ENCODE measurements around the gene OR6J1.
"Not testable (repeated sequence)": the region's sequence is repeated elsewhere in the genome, so short reads cannot be mapped to it uniquely, and the experiment has no call there.

Gene OR6J1

GRCh38 chr14:22601456-22601855 is 42.7 kb downstream of the OR6J1 start:
- no peak for DNase-seq

DNA sequence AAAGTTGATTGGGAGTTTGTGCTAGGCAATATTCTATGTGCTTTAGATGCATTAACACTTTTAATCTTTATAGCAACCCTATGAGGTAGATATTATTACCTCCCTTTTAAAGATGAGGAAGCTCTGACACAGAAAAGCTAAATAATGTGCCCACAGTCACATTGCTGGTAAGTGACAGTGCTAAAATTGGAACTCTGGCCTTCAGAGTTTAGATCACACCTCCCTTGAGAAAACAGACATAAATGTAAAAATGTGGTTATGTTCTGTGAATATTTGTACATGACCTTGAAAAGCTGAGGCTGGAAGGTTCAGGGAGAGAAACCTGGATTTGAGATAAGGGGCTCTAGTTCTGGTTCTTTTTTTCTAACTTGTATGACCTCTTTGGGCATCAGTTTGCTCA is 44.1 kb downstream of the OR6J1 start:
- no peak for DNase-seq

DNA sequence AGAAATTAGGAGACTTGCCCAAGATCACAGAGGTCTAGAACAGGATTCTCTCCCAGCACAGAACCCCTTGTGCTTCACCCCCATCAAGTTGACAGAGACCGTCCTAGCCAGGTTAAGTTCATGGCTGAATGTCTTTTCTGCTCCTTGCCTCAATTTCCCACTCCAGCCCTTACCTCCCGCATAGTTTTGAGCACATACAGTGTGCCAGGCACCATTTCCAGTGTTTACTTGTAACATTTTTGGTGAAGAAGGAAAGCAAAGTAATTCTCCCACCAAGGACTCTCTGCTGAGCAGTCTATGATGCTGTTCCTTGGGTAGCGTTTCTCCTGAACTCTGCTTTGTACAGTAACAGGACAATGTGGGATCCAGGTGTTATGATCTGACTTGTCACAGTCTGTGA is 44.8 kb downstream of the OR6J1 start:
- DNase-seq = no peak

DNA sequence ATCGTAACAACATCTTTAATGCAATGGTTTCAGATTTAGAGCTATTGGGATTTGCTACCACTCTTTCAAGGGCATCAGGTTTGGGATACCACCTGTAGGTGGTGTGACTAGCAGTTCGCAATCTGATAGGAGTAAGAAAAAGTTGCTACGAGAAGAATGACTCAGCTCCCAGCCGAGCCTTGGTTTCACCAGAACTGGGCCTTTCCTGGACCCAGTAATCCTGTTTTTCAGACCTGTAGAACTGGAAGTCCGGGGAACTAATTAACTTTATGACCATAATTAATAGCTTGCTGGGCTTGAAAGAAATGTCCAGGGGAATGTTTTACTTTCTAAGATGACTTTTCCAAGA is 45.3 kb downstream of the OR6J1 start:
- DNase-seq = peak; percentile 59

DNA sequence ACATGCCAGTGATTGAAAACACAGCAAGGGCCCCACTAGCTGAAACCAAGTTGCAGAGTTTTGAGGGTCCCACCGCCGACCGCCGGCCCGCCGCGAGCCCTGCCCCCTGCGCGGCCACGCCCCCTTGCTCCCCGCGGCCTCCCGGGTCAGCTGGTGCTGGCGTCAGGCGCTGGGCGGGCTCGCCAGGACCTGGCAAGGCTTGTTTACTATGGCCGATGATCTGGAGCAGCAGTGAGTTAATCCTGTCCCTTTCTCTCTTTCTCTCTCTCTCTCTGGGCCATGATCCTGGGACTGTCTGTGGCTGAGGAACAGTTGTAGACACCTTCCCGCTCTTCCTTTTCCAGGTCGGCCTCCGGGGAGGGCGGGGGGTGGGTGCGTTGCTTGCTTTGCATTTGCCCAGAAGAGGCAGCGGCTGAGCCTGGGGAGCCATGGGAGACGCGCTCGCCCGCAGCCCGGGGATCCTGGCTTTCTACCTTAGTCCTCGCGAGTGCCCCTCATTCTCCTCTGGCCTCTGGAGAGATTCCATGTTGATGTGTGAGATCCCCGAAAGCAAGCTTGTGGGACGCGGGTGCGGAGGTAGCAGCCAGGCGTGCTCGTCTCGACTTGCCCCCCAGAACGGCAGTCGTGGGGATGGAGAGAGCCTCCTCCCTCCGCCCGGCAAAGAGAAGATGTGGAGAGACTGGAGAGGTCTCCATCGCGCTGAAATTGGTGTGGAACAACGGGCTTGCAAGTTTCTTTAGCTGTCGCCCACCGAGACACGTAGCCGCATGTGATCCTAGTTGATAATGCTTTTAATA is 45.9 kb downstream of the OR6J1 start, which contains the start of gene ABHD4:
TSS of gene ABHD4 (plus strand) at position 202 of the 797 bp plus-strand sequence. CDS start at position 209, 7 bp downstream.
- peak; percentile 62 for DNase-seq

DNA sequence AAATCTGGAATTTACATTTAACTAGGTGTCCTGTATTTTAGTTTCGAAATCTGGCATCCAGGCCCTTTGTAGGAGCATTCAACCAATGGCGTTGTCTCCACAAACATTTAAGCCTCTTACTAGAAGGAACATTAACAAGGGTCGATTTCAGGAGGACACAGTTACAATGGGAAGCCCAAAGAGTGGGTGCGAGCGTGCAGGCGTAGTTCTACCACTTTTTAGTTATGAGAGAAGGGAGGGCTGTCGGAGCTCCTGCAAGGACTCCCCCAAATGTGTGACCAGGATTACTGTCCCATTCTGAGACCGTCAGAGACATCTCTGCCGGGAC is 46.4 kb downstream of the OR6J1 start:
- no peak for DNase-seq

- no peak for DNase-seq
Measured at GRCh38 chr14:22597265-22597664, 46.9 kb downstream of the OR6J1 start.

DNA sequence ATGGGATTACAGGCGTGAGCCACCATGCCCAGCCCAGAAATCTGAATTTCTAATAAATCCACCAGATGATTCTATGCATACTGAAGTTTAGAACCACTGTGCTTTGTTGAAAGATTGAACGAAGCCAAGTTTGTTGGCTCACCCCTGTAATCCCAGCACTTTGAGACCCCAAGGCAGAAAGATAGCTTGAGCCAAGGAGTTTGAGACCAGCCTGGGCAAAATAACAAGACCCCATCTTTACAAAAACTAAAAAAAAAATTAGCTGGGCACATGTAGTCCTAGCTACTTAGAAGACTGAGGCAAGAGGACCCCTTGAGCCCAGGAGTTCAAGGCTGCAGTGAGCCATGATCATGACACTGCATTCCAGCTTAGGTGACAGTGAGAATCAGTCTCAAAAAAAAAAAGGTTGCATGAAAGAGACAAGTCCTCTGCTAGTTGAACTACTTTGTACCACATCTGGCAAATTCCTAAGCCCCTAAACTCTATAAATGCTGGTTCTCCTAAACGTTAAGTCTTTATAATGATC is 47.7 kb downstream of the OR6J1 start:
- no peak for DNase-seq

DNA sequence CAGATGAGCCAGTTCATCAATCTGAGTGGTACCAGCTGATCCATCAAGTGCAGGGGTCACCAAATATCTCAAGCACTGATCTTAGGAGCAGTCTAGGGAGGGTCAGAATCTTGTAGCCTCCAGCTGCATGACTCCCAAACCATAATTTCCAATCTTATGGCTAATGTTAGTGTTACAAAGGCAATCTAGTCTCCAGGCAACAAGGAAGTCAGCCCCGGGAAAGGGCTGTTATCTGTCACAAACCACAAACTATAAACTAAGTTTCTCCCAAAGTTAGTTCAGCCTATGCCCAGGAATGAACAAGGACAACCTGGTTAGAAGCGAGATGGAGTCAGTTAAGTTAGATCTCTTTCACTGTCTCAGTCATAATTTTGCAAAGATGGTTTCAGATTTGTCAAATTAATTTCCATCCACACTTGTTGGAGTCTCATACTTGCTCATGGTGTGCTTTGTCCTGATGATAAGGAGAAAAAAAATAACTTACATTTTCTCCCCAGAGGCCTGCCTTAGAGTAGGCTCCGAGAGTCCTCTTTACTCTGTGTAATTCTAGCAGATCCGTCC is 49.9 kb downstream of the OR6J1 start:
- no peak for DNase-seq

- DNase-seq = no peak
Measured at GRCh38 chr14:22593601-22594000, 50.6 kb downstream of the OR6J1 start.

GRCh38 chr14:22593189-22593588 is 51.0 kb downstream of the OR6J1 start:
- no peak for DNase-seq

DNA sequence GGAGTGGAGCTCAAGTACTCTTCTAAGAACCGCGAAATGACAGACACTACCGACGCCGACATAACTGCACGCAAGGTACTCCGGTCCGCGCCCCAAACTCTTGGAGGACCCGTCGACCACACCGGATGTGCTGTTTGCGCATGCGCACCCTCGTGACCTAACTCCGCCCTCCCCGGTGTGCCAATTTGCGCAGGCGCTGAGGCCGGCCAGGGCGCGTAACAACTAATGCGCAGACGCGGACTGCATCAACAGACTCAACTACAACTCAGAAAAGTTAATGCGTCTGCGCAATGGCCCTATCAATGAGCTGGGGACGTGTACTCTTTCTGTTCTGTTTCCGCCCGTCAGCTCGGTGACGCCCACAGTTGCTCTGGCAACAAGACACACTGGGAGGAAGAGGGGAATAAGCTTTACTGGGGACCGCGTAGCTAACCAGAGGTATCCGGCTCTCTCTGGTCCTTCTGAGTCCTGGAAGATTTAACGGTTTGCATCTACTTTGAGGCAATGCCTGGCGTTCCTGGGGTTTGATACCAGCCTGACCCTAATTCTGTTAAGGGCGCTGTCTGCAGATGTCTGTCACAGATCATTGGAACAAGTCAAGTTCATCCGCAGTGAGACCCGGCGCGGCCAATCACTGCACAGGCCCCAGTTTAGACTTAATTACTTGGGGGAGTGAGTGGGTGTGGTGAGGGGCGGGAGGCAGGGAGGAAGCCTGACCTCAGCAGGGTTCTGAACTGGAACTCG is 54.9 kb downstream of the OR6J1 start, which contains the start of gene DAD1:
TSS of gene DAD1 (minus strand) at position 129 of the 744 bp plus-strand sequence. CDS start at position 62, 67 bp downstream.
- DNase-seq = peak; percentile 100

DNA sequence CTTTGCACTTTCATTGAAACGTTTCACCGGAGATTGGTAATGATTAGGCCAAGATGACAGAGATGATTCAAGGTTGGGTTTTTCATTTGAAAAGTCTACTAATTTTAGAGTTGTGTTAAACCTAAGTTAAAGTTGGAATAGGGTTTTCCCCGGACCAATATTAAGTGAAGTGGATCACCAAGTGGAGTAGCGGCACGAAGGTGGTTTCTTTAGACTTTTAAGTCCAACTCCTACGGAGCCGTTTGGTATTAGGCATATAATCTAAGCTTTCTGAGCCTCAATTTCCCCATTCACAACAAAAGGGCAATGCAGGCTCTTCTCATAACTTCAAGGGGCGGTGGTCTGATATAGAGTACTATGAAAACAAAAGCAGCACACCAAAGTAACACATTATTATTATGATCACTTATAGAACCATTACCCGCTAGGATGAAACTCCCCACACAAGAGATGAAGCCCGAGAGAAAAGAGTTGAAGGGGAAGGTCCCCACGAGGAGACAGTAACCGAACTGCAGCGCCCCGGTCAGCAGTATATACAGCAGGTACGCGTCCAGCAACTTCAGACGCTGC is 55.5 kb downstream of the OR6J1 start:
- DNase-seq = no peak

- DNase-seq = not testable (repeated sequence)
Measured at GRCh38 chr14:22587677-22588422, 56.3 kb downstream of the OR6J1 start.

GRCh38 chr14:22587247-22587646 is 56.9 kb downstream of the OR6J1 start:
- DNase-seq = no peak

DNA sequence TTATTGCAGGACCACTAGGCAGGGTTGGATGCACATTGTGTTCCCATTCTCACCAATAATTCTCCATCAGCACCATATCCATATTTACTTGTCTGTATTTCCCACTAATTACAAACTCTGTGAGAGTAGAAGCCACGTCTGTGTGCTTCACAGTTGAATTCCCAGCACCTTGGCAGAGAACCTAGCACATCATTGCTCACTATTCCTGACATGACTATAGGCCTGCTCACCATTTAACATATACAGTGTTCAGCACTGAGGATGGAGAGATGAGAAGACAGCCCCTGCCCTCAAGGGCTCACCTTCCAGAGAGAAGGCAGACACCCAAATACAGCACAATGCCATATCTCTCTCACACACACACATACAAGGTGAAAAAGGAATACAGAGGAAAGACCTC is 60.2 kb downstream of the OR6J1 start:
- DNase-seq = no peak

All from activated CD4-positive, alpha-beta T cell treated with anti-CD3 and anti-CD28 coated beads for 48 hours (primary cell).